BJ (cell line): Measurements from ENCODE around the gene NAALADL2. TPM values are rescaled to one million over a fixed set of nuclear protein-coding genes. Genes with fewer than 3 reads are reported as not detected.
A peak's percentile ranks its signal among the peaks of the same experiment; 100 is the strongest.

ENCODE experiments used
- CTCF ChIA-PET: fragments of 350-600 bp; formaldehyde crosslinking; extraction: SDS; loops from one replicate; lab custom pipeline; 2021; ENCODE audit warnings: antibody characterized with exemption, inconsistent platforms; lab: Yijun Ruan, JAX
- POLR2A ChIA-PET: fragments of 300-600 bp; sonication (Branson Sonifier 250); formaldehyde crosslinking; extraction: SDS; loops from one replicate; lab custom pipeline; 2021; ENCODE audit warnings: antibody characterized with exemption; lab: Charles Lee
- DNase-seq: peaks from one replicate; pipeline ENCODE4 v3.0.0-alpha.2; 2011; ENCODE audit warnings: low read depth
- H3K27me3 ChIP-seq: 2 replicates; pipeline ENCODE4 v1.6.0; 2011; ENCODE audit warnings: low read length; ENCODE audit not compliant: control insufficient read depth, insufficient read depth
- H3K36me3 ChIP-seq: 2 replicates; pipeline ENCODE4 v1.5.1; 2011; ENCODE audit warnings: low read length; ENCODE audit not compliant: control insufficient read depth, insufficient read depth
- H3K4me3 ChIP-seq: 2 replicates; pipeline ENCODE4 v1.5.1; 2011; ENCODE audit warnings: low read depth, mild to moderate bottlenecking, control low read depth, low read length
- CTCF ChIP-seq: IDR thresholded peaks from 2 replicates; pipeline ENCODE4 v1.5.1; 2011; ENCODE audit warnings: low read depth, mild to moderate bottlenecking, control low read depth, inconsistent platforms, low read length, moderate library complexity; ENCODE audit not compliant: insufficient read depth
- polyA plus RNA-seq: library from polyadenylated mRNA; depleted of rRNA; stranded (reverse); fragments of >200 nt; gene quantifications from 2 replicates; pipeline ENCODE4 v1.2.3, GENCODE V29; 2011

NAALADL2 gene
- polyA plus RNA-seq, 1 experiment = 3.6 TPM

- peak; percentile 54 for DNase-seq
- ChIA-PET POLR2A (no interaction called here), CTCF (interaction anchor here (1.8 kb wide), 1 partner anchor 13 kb away, joined by 5 read pairs; no protein-coding TSS in a partner anchor)
- H3K4me3 ChIP-seq = no peak overlapping the region
- no peaks in the 10 kb centered on the region for H3K27me3 ChIP-seq
- no peaks in the 10 kb centered on the region for H3K36me3 ChIP-seq
- TF ChIP-seq CTCF = no peak
Measured at GRCh38 chr3:175430983-175431773, 572.0 kb downstream of the NAALADL2 start.

- POLR2A ChIA-PET = interaction anchor here (0.6 to 0.7 kb wide), 3 partner anchors 33 to 238 kb away, joined by 3 to 5 read pairs (median 4); no protein-coding TSS in a partner anchor
- Histone ChIP-seq H3K4me3 (peak overlapping the region; percentile 23), H3K36me3 (no peaks in the 10 kb centered on the region), H3K27me3 (no peaks in the 10 kb centered on the region)
- TF ChIP-seq CTCF = no peak
- CTCF ChIA-PET = interaction anchor here (1.8 kb wide), 1 partner anchor 15 kb away, joined by 5 read pairs; no protein-coding TSS in a partner anchor
- DNase-seq = no peak
Measured at GRCh38 chr3:175432376-175433025, 573.4 kb downstream of the NAALADL2 start.

- DNase-seq = peak; percentile 75
- ChIA-PET CTCF (interaction anchor here (0.6 to 1.8 kb wide), 2 partner anchors 15 to 163 kb away, joined by 3 to 5 read pairs; no protein-coding TSS in a partner anchor), POLR2A (interaction anchor here (0.6 to 0.7 kb wide), 3 partner anchors 20 to 237 kb away, joined by 3 to 5 read pairs (median 3); no protein-coding TSS in a partner anchor)
Measured at GRCh38 chr3:175433026-175433674, 574.0 kb downstream of the NAALADL2 start.

GRCh38 chr3:175434561-175434960, 575.4 kb downstream of the NAALADL2 start:
- no peak for TF ChIP-seq CTCF
- Histone ChIP-seq H3K27me3 (no peaks in the 10 kb centered on the region), H3K4me3 (no peak overlapping the region), H3K36me3 (no peaks in the 10 kb centered on the region)
- no peak for DNase-seq
- CTCF ChIA-PET = no interaction called here
- POLR2A ChIA-PET = no interaction called here

More at GRCh38 chr3:175433026-175433674, 574.0 kb downstream of the NAALADL2 start:
- TF ChIP-seq CTCF = no peak
- H3K4me3 ChIP-seq = peak overlapping the region; percentile 23
- H3K27me3 ChIP-seq = no peaks in the 10 kb centered on the region
- no peaks in the 10 kb centered on the region for H3K36me3 ChIP-seq
